ENCODE measurements around the gene NTRK1.

GRCh38 chr1:156844638-156845037, 16.0 kb upstream of the NTRK1 start:
- no peak for TF ChIP-seq ZFP30 (CRISPR knock-in tag; IDR thresholded peaks at IDR 0.05)
- no peak for TF ChIP-seq ZFP3 (CRISPR knock-in tag; IDR thresholded peaks at IDR 0.05)
- TF ChIP-seq BACH2 (CRISPR knock-in tag; IDR thresholded peaks at IDR 0.05; ENCODE audit: borderline replicate concordance) = no peak
- TF ChIP-seq CREB5 (CRISPR knock-in tag; IDR thresholded peaks at IDR 0.05; ENCODE audit: low read depth) = no peak
- TF ChIP-seq CSRNP3 (CRISPR knock-in tag; IDR thresholded peaks at IDR 0.05) = no peak
- no peak for TF ChIP-seq ZNF8 (CRISPR knock-in tag; IDR thresholded peaks at IDR 0.05)
- no peak for TF ChIP-seq GLIS3 (CRISPR knock-in tag; IDR thresholded peaks at IDR 0.05)
- TF ChIP-seq TCF4 (CRISPR knock-in tag; IDR thresholded peaks at IDR 0.05; ENCODE audit: borderline replicate concordance) = no peak

All from SK-N-SH treated with all-trans-retinoic acid at 6 μM for 48 hours (cell line).